Ishikawa (cell line): ENCODE data around the gene TTC8.

ENCODE experiments used
- CEBPB ChIP-seq: IDR thresholded peaks from 2 replicates; pipeline ENCODE4 v1.6.1; 2012
- CREB1 ChIP-seq: IDR thresholded peaks from 2 replicates; pipeline ENCODE4 v1.6.1; 2012; ENCODE audit warnings: low read depth
- EGR1 ChIP-seq: IDR thresholded peaks from 2 replicates; pipeline ENCODE4 v1.6.1; 2012
- EP300 ChIP-seq: IDR thresholded peaks from 2 replicates; pipeline ENCODE4 v1.6.1; 2012; ENCODE audit warnings: borderline replicate concordance
- FOXM1 ChIP-seq: IDR thresholded peaks from 2 replicates; pipeline ENCODE4 v1.6.1; 2012; ENCODE audit warnings: low read depth, borderline replicate concordance
- NFIC ChIP-seq: IDR thresholded peaks from 2 replicates; pipeline ENCODE4 v1.6.1; 2012
- RAD21 ChIP-seq: IDR thresholded peaks from 2 replicates; pipeline ENCODE4 v1.6.1; 2012; ENCODE audit warnings: low read depth
- TAF1 ChIP-seq: IDR thresholded peaks from 2 replicates; pipeline ENCODE4 v1.6.1; 2012; ENCODE audit warnings: low read depth, mild to moderate bottlenecking
- TCF12 ChIP-seq: IDR thresholded peaks from 2 replicates; pipeline ENCODE4 v1.6.1; 2012; ENCODE audit warnings: low read depth
- TEAD4 ChIP-seq: IDR thresholded peaks from 2 replicates; pipeline ENCODE4 v1.6.1; 2012
- YY1 ChIP-seq: IDR thresholded peaks from 2 replicates; pipeline ENCODE4 v1.6.1; 2012; ENCODE audit warnings: low read depth
- ZBTB7A ChIP-seq: IDR thresholded peaks from 2 replicates; pipeline ENCODE4 v1.6.1; 2012; ENCODE audit warnings: low read depth
- TF ChIP-seq, protein P1 (sequence below): IDR thresholded peaks from 2 replicates; pipeline ENCODE4 v1.6.1; 2012
- TF ChIP-seq, protein P2 (sequence below): IDR thresholded peaks from 2 replicates; pipeline ENCODE4 v1.6.1; 2012
- TF ChIP-seq, protein P3 (sequence below): IDR thresholded peaks from 2 replicates; pipeline ENCODE4 v1.6.1; 2012; ENCODE audit warnings: low read depth, mild to moderate bottlenecking

The TTC8 gene

DNA sequence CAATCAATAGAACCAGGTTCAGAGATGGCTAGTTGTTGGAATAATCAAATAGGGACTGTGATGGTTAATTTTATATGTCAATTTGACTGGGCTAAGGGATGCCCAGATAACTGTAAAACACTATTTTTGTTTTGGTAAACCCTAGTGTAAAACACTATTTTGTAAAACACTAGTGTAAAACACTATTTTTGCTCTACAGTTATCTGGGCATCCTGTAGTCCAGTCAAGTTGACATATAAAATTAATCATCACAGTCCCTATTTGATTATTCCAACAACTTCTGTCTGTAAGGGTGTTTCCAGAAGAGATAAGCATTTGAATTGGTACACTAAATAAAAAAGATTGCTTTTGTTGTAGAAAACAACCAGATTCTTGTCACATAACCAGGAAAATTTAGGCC, 16.1 kb upstream of the TTC8 start:
- TF ChIP-seq CREB1 (no peak), YY1 (no peak), EP300 (no peak), CEBPB (no peak), TAF1 (no peak), RAD21 (no peak)
- TF ChIP-seq, protein P1, sequence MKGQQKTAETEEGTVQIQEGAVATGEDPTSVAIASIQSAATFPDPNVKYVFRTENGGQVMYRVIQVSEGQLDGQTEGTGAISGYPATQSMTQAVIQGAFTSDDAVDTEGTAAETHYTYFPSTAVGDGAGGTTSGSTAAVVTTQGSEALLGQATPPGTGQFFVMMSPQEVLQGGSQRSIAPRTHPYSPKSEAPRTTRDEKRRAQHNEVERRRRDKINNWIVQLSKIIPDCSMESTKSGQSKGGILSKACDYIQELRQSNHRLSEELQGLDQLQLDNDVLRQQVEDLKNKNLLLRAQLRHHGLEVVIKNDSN, result no peak

DNA sequence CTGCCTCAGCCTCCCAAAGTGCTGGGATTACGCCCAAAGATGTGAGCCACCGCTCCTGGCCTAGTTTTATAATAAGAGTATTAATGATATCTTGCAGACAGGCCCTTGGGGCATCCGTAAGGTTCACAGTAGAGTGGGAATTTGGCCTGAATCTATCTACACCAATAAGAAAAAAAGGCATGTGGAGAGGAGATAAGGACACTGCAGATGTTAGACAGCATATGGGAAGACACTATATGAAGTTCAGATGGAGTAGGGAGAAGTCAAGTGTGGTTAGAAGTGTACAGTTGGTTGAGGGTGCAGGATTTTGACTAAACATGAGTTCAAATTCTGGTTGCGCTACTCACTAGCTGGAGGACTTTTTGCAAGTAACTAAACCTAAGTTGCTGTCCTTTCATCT, 8.5 kb upstream of the TTC8 start:
- TF ChIP-seq, protein P2, sequence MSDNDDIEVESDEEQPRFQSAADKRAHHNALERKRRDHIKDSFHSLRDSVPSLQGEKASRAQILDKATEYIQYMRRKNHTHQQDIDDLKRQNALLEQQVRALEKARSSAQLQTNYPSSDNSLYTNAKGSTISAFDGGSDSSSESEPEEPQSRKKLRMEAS, result no peak
- TF ChIP-seq, protein P3, sequence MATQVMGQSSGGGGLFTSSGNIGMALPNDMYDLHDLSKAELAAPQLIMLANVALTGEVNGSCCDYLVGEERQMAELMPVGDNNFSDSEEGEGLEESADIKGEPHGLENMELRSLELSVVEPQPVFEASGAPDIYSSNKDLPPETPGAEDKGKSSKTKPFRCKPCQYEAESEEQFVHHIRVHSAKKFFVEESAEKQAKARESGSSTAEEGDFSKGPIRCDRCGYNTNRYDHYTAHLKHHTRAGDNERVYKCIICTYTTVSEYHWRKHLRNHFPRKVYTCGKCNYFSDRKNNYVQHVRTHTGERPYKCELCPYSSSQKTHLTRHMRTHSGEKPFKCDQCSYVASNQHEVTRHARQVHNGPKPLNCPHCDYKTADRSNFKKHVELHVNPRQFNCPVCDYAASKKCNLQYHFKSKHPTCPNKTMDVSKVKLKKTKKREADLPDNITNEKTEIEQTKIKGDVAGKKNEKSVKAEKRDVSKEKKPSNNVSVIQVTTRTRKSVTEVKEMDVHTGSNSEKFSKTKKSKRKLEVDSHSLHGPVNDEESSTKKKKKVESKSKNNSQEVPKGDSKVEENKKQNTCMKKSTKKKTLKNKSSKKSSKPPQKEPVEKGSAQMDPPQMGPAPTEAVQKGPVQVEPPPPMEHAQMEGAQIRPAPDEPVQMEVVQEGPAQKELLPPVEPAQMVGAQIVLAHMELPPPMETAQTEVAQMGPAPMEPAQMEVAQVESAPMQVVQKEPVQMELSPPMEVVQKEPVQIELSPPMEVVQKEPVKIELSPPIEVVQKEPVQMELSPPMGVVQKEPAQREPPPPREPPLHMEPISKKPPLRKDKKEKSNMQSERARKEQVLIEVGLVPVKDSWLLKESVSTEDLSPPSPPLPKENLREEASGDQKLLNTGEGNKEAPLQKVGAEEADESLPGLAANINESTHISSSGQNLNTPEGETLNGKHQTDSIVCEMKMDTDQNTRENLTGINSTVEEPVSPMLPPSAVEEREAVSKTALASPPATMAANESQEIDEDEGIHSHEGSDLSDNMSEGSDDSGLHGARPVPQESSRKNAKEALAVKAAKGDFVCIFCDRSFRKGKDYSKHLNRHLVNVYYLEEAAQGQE, result no peak

DNA sequence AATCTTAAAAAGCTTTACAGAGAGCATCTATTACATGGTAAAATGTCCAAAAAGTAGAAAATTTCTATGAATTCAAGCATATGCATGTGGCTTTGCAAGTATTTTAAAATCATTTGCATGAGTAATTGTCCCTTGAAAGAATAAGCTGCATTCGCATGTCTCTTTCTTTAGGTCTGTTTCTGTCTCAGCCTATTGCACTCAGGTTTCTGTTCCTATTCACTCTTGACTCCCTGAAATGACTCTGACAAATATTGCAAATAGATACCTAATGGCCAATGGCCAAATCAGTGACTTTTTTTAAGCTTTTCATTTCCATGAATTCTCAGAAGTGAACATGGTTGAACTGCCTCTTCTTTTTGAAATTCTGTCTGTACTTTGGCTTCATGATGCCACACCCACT, 6.4 kb upstream of the TTC8 start:
- TF ChIP-seq, protein P1, result no peak
- no peak for TF ChIP-seq EP300
- TF ChIP-seq, protein P2, result no peak
- no peak for TF ChIP-seq NFIC
- no peak for TF ChIP-seq TEAD4
- TF ChIP-seq TCF12, result no peak
- no peak for TF ChIP-seq CREB1
- TF ChIP-seq, protein P3, result no peak
- no peak for TF ChIP-seq TAF1

DNA sequence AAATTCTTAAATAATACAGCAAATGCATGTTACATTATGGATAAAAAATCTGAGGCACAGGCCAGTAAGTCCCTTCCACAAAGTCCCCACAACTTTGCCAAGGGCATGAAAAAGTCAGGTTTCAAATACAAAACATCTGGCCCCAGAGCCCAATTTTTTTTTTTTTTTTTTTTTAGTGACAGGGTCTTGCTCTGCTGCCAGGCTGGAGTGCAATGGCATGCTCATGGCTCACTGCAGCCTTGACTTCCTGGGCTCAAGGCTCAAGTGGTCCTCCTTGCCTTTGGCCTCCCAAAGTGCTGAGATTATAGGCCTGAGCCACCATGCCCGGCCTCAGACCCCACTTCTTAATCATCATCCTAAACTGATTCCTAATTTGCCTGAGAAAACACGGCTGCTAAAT, 3.1 kb upstream of the TTC8 start:
- TF ChIP-seq EP300 (no peak), TEAD4 (no peak), TCF12 (no peak), NFIC (no peak), CREB1 (no peak), FOXM1 (no peak), RAD21 (no peak), ZBTB7A (no peak), EGR1 (no peak), CEBPB (no peak), TAF1 (no peak), YY1 (no peak)
- TF ChIP-seq, protein P2, result no peak
- TF ChIP-seq, protein P3, result no peak
- TF ChIP-seq, protein P1, result no peak

DNA sequence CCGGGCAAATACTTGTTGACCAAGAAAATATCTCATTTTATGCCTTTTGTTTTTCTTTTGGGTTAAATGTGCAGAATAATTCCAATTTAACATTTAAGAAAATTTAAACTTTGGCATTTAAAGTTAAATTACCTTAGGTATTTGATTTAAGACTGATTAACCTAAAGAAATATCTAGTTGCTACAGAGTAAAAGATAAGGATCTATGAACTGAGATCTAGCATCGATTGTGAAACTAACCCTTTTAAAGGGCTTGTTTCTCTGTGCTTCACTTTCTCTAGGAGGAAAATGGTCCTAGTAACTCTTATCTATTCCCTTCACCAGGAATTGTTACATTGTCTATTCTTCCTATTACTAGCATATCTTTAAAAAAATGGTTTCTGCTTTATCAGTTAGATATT, 2.6 kb upstream of the TTC8 start:
- no peak for TF ChIP-seq CREB1
- no peak for TF ChIP-seq TEAD4
- TF ChIP-seq, protein P3, result no peak
- no peak for TF ChIP-seq ZBTB7A
- no peak for TF ChIP-seq TCF12
- TF ChIP-seq EP300, result no peak
- TF ChIP-seq CEBPB, result no peak
- TF ChIP-seq EGR1, result no peak
- TF ChIP-seq TAF1, result no peak
- no peak for TF ChIP-seq YY1
- no peak for TF ChIP-seq RAD21
- TF ChIP-seq, protein P1, result no peak
- no peak for TF ChIP-seq FOXM1
- TF ChIP-seq, protein P2, result no peak
